ENCODE data around the gene SLCO2A1.

The SLCO2A1 gene

GRCh38 chr3:134027631-134028030, 2.1 kb downstream of the SLCO2A1 start:
- TF ChIP-seq CTCF (IDR thresholded peaks at IDR 0.05; ENCODE audit: poor library complexity, severe bottlenecking), result no peak
- no peak for ATAC-seq (ENCODE audit: low read depth)
- no peaks in the 10 kb centered on the region for H3K4me1 ChIP-seq (ENCODE audit: insufficient read depth, poor library complexity, severe bottlenecking)
- H3K4me3 ChIP-seq (ENCODE audit: severe bottlenecking), result no peak overlapping the region
- H3K27me3 ChIP-seq (ENCODE audit: insufficient read depth, poor library complexity, severe bottlenecking), result no peaks in the 10 kb centered on the region
- H3K27ac ChIP-seq (ENCODE audit: poor library complexity, severe bottlenecking), result no peak overlapping the region
- H3K9me3 ChIP-seq (ENCODE audit: severe bottlenecking), result no peaks in the 10 kb centered on the region
- H3K36me3 ChIP-seq (ENCODE audit: low read depth), result no peaks in the 10 kb centered on the region
- DNase-seq (ENCODE audit: low spot score), result no peak

DNA sequence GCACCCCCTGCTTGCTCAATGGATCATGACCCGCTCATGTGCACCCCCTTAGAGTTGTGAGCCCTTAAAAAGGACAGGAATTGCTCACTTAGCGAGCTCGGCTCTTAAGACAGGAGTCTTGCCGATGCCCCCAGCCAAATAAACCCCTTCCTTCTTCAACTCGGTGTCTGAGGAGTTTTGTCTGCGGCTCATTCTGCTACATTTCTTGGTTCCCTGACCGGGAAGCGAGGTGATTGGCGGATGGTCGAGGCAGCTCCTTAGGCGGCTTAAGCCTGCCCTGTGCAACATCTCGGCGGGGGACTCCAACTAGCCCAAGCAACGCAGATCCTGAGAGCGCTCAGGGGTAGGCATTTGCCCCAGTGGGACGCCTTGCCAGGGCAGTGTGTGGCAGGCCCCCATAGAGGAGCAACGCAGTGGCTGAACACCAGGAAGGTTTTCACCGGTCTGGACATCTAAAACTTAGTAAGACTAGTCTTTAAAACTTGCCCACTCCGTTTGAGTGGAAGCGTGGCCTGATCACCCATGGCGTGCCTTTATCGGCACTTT, 9.5 kb downstream of the SLCO2A1 start:
- Histone ChIP-seq H3K4me3 (ENCODE audit: severe bottlenecking) (no peak overlapping the region), H3K36me3 (ENCODE audit: low read depth) (no peaks in the 10 kb centered on the region), H3K9me3 (ENCODE audit: severe bottlenecking) (no peaks in the 10 kb centered on the region), H3K27me3 (ENCODE audit: insufficient read depth, poor library complexity, severe bottlenecking) (no peaks in the 10 kb centered on the region), H3K27ac (ENCODE audit: poor library complexity, severe bottlenecking) (no peak overlapping the region), H3K4me1 (ENCODE audit: insufficient read depth, poor library complexity, severe bottlenecking) (no peaks in the 10 kb centered on the region)
- TF ChIP-seq CTCF (IDR thresholded peaks at IDR 0.05; ENCODE audit: poor library complexity, severe bottlenecking), result no peak
- no peak for ATAC-seq (ENCODE audit: low read depth)
- DNase-seq (ENCODE audit: low spot score), result no peak

- no peaks in the 10 kb centered on the region for H3K36me3 ChIP-seq (ENCODE audit: low read depth)
- TF ChIP-seq CTCF (IDR thresholded peaks at IDR 0.05; ENCODE audit: poor library complexity, severe bottlenecking), result no peak
- H3K27me3 ChIP-seq (ENCODE audit: insufficient read depth, poor library complexity, severe bottlenecking), result no peaks in the 10 kb centered on the region
- no peak overlapping the region for H3K27ac ChIP-seq (ENCODE audit: poor library complexity, severe bottlenecking)
- no peak overlapping the region for H3K4me3 ChIP-seq (ENCODE audit: severe bottlenecking)
- H3K4me1 ChIP-seq (ENCODE audit: insufficient read depth, poor library complexity, severe bottlenecking), result no peaks in the 10 kb centered on the region
- DNase-seq (ENCODE audit: low spot score) (no peak), ATAC-seq (ENCODE audit: low read depth) (no peak)
- H3K9me3 ChIP-seq (ENCODE audit: severe bottlenecking), result no peaks in the 10 kb centered on the region
Measured at GRCh38 chr3:134018850-134019249, 10.9 kb downstream of the SLCO2A1 start.

- ATAC-seq (ENCODE audit: low read depth) (no peak), DNase-seq (ENCODE audit: low spot score) (no peak)
- no peak for TF ChIP-seq CTCF (IDR thresholded peaks at IDR 0.05; ENCODE audit: poor library complexity, severe bottlenecking)
- no peaks in the 10 kb centered on the region for H3K36me3 ChIP-seq (ENCODE audit: low read depth)
- no peaks in the 10 kb centered on the region for H3K4me1 ChIP-seq (ENCODE audit: insufficient read depth, poor library complexity, severe bottlenecking)
- H3K27me3 ChIP-seq (ENCODE audit: insufficient read depth, poor library complexity, severe bottlenecking), result no peaks in the 10 kb centered on the region
- H3K9me3 ChIP-seq (ENCODE audit: severe bottlenecking), result no peaks in the 10 kb centered on the region
- H3K4me3 ChIP-seq (ENCODE audit: severe bottlenecking), result no peak overlapping the region
- no peak overlapping the region for H3K27ac ChIP-seq (ENCODE audit: poor library complexity, severe bottlenecking)
Measured at GRCh38 chr3:134018406-134018805, 11.3 kb downstream of the SLCO2A1 start.

- Histone ChIP-seq H3K4me1 (ENCODE audit: insufficient read depth, poor library complexity, severe bottlenecking) (peaks cover 3% of the 10 kb centered on the region), H3K27me3 (ENCODE audit: insufficient read depth, poor library complexity, severe bottlenecking) (no peaks in the 10 kb centered on the region), H3K36me3 (ENCODE audit: low read depth) (no peaks in the 10 kb centered on the region), H3K4me3 (ENCODE audit: severe bottlenecking) (no peak overlapping the region), H3K9me3 (ENCODE audit: severe bottlenecking) (no peaks in the 10 kb centered on the region), H3K27ac (ENCODE audit: poor library complexity, severe bottlenecking) (no peak overlapping the region)
- no peak for TF ChIP-seq CTCF (IDR thresholded peaks at IDR 0.05; ENCODE audit: poor library complexity, severe bottlenecking)
- ATAC-seq (ENCODE audit: low read depth) (no peak), DNase-seq (ENCODE audit: low spot score) (no peak)
Measured at GRCh38 chr3:134017490-134017889, 12.2 kb downstream of the SLCO2A1 start.

All from RWPE2 (cell line).